GM20000 (cell line): ENCODE results near the gene PIP4K2A.

Experiments used
- DNase-seq: peaks from one replicate; pipeline ENCODE4 v3.0.0; 2012; ENCODE audit warnings: low spot score
- CTCF ChIP-seq: IDR thresholded peaks from 2 replicates; pipeline ENCODE4 v1.5.1; 2012; ENCODE audit warnings: mild to moderate bottlenecking, control low read depth; ENCODE audit errors: extremely low read depth, missing control alignments

PIP4K2A gene

GRCh38 chr10:22489975-22490374 is 224.4 kb downstream of the PIP4K2A start:
- no peak for TF ChIP-seq CTCF
- no peak for DNase-seq

- TF ChIP-seq CTCF: no peak
- DNase-seq: no peak
Observed at GRCh38 chr10:22489467-22489866, 224.9 kb downstream of the PIP4K2A start.

GRCh38 chr10:22486431-22486830 is 227.9 kb downstream of the PIP4K2A start:
- DNase-seq: no peak
- TF ChIP-seq CTCF: no peak
